Liver (tissue), 3 donors: ENCODE results near the gene SEZ6L2.

ENCODE experiments used
- ATF3 ChIP-seq: IDR thresholded peaks from 2 replicates; pipeline ENCODE4 v1.6.1; 2016; ENCODE audit warnings: antibody characterized with exemption
- CTCF ChIP-seq: fragments of 150-350 bp; IDR thresholded peaks from 2 replicates; pipeline ENCODE4 v1.5.1; 2017; ENCODE audit warnings: improper control_type of control experiment, low read depth, low read length; ENCODE audit not compliant: missing input control
- EGR1 ChIP-seq, 2 donors: IDR thresholded peaks; 2 replicates each; pipeline ENCODE4 v1.6.1; 2016 to 2018; ENCODE audit warnings: antibody characterized with exemption in 2 of 2, low read depth in 2 of 2
- GABPA ChIP-seq, 2 donors: IDR thresholded peaks in 1 of 2; conservative IDR thresholded peaks in 1 of 2; 2 replicates each; pipeline ENCODE4 v1.6.1; 2016; ENCODE audit warnings: antibody characterized with exemption in 2 of 2, mild to moderate bottlenecking in 1 of 2, moderate library complexity in 1 of 2
- HNF4A ChIP-seq, 2 donors: conservative IDR thresholded peaks; 2 replicates each; pipeline ENCODE4 v1.6.1; 2016; ENCODE audit warnings: antibody characterized with exemption in 2 of 2, mild to moderate bottlenecking in 2 of 2
- MAX ChIP-seq: IDR thresholded peaks from 2 replicates; pipeline ENCODE4 v1.6.1; 2016; ENCODE audit warnings: antibody characterized with exemption
- RAD21 ChIP-seq, 2 donors: IDR thresholded peaks; 2 replicates each; pipeline ENCODE4 v1.6.1; 2016; ENCODE audit warnings: antibody characterized with exemption in 2 of 2, mild to moderate bottlenecking in 2 of 2
- RXRA ChIP-seq, 2 donors: IDR thresholded peaks; 2 replicates each; pipeline ENCODE4 v1.6.1; 2017 to 2018; ENCODE audit warnings: antibody characterized with exemption in 2 of 2, mild to moderate bottlenecking in 1 of 2
- SP1 ChIP-seq: IDR thresholded peaks from 2 replicates; pipeline ENCODE4 v1.6.1; 2018; ENCODE audit warnings: antibody characterized with exemption, mild to moderate bottlenecking
- YY1 ChIP-seq: IDR thresholded peaks from 2 replicates; pipeline ENCODE4 v1.6.1; 2016; ENCODE audit warnings: antibody characterized with exemption, mild to moderate bottlenecking
- TF ChIP-seq, protein P1 (sequence below): IDR thresholded peaks from 2 replicates; pipeline ENCODE4 v1.6.1; 2016; ENCODE audit warnings: antibody characterized with exemption, mild to moderate bottlenecking
- TF ChIP-seq, protein P2 (sequence below): IDR thresholded peaks from 2 replicates; pipeline ENCODE4 v1.6.1; 2016; ENCODE audit warnings: antibody characterized with exemption
- donor health status: healthy.
- donor health status: healthy.

DNA sequence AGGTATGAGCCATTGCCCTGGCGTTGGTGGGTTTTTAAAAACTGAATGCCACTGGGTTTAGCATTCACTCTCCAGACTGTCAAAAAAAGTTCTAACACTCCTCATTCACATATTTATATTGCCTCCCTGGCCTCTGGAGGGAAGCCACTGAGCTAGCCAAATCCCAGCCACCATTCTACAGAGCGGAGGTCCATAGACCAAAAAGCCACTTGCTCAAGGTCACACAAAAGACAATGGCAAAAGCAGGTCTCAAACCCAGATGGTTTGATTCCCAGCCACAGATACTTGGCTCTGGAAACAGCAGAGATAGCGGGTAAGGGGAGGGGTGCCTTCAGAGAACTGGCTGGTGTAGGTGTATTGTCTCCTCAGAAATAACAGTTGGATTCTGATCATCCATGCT lies 18.3 kb downstream of the SEZ6L2 start:
- TF ChIP-seq YY1 = no peak
- TF ChIP-seq CTCF = no peak
- TF ChIP-seq RAD21 (IDR thresholded peaks at IDR 0.05) = no peak
- TF ChIP-seq EGR1 (IDR thresholded peaks at IDR 0.05; ENCODE audit: low read depth in 2 of 2) = no peak
- no peak for TF ChIP-seq MAX
- TF ChIP-seq SP1 = no peak
- TF ChIP-seq, protein P1, sequence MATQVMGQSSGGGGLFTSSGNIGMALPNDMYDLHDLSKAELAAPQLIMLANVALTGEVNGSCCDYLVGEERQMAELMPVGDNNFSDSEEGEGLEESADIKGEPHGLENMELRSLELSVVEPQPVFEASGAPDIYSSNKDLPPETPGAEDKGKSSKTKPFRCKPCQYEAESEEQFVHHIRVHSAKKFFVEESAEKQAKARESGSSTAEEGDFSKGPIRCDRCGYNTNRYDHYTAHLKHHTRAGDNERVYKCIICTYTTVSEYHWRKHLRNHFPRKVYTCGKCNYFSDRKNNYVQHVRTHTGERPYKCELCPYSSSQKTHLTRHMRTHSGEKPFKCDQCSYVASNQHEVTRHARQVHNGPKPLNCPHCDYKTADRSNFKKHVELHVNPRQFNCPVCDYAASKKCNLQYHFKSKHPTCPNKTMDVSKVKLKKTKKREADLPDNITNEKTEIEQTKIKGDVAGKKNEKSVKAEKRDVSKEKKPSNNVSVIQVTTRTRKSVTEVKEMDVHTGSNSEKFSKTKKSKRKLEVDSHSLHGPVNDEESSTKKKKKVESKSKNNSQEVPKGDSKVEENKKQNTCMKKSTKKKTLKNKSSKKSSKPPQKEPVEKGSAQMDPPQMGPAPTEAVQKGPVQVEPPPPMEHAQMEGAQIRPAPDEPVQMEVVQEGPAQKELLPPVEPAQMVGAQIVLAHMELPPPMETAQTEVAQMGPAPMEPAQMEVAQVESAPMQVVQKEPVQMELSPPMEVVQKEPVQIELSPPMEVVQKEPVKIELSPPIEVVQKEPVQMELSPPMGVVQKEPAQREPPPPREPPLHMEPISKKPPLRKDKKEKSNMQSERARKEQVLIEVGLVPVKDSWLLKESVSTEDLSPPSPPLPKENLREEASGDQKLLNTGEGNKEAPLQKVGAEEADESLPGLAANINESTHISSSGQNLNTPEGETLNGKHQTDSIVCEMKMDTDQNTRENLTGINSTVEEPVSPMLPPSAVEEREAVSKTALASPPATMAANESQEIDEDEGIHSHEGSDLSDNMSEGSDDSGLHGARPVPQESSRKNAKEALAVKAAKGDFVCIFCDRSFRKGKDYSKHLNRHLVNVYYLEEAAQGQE = no peak
- TF ChIP-seq ATF3 = no peak
- no peak for TF ChIP-seq RXRA (IDR thresholded peaks at IDR 0.05)
- TF ChIP-seq, protein P2, sequence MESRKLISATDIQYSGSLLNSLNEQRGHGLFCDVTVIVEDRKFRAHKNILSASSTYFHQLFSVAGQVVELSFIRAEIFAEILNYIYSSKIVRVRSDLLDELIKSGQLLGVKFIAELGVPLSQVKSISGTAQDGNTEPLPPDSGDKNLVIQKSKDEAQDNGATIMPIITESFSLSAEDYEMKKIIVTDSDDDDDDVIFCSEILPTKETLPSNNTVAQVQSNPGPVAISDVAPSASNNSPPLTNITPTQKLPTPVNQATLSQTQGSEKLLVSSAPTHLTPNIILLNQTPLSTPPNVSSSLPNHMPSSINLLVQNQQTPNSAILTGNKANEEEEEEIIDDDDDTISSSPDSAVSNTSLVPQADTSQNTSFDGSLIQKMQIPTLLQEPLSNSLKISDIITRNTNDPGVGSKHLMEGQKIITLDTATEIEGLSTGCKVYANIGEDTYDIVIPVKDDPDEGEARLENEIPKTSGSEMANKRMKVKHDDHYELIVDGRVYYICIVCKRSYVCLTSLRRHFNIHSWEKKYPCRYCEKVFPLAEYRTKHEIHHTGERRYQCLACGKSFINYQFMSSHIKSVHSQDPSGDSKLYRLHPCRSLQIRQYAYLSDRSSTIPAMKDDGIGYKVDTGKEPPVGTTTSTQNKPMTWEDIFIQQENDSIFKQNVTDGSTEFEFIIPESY = no peak
- no peak for TF ChIP-seq GABPA (IDR thresholded peaks at IDR 0.05 in 1 of 2, conservative IDR thresholded peaks at IDR 0.05 in 1 of 2)
- TF ChIP-seq HNF4A (conservative IDR thresholded peaks at IDR 0.05) = no peak
